IMR-90 (cell line): Measurements from ENCODE around the gene PAMR1. TPM values are rescaled to one million over a fixed set of nuclear protein-coding genes. Genes with fewer than 3 reads are reported as not detected.

Experiments
- ATAC-seq: fragments of 200-7000 bp; cut with Tn5 transposase; 2 replicates; pipeline ENCODE4 v1.9.1; 2020; ENCODE audit warnings: low read depth, mild to moderate bottlenecking, moderate library complexity
- BruUV-seq: library from RNA; stranded (reverse); fragments of 400-500 nt; replicated peaks from 2 replicates; lab custom pipeline; 2021; lab: Mats Ljungman, UMichigan
- CTCF ChIA-PET: fragments of 300-600 bp; formaldehyde crosslinking; extraction: SDS; loops from one replicate; lab custom pipeline; 2021; ENCODE audit warnings: antibody characterized with exemption; lab: Yijun Ruan, JAX
- POLR2A ChIA-PET: fragments of 300-600 bp; sonication (Branson Sonifier 250); formaldehyde crosslinking; loops from one replicate; lab custom pipeline; 2022; ENCODE audit warnings: antibody characterized with exemption; ENCODE audit not compliant: unreplicated experiment; lab: Charles Lee
- DNase-seq: peaks from one replicate; pipeline ENCODE4 v3.0.0; 2013
- H2AFZ ChIP-seq: replicated peaks from 2 replicates; pipeline ENCODE3; 2013; ENCODE audit warnings: low read length, mild to moderate bottlenecking; ENCODE audit not compliant: poor library complexity
- H2AK5ac ChIP-seq: 2 replicates; pipeline ENCODE4 v1.6.1; 2013; ENCODE audit warnings: low read depth, low read length, inconsistent platforms
- H2AK9ac ChIP-seq: replicated peaks from 2 replicates; pipeline ENCODE3; 2013; ENCODE audit warnings: mild to moderate bottlenecking, low read depth, low read length, moderate library complexity; ENCODE audit not compliant: poor library complexity
- H2BK120ac ChIP-seq: 2 replicates; pipeline ENCODE4 v1.6.1; 2013; ENCODE audit warnings: low read depth, low read length, inconsistent platforms
- H2BK15ac ChIP-seq: 3 replicates; pipeline ENCODE4 v1.6.1; 2013; ENCODE audit warnings: low read depth, low read length, inconsistent platforms
- H2BK20ac ChIP-seq: 2 replicates; pipeline ENCODE4 v1.6.1; 2013; ENCODE audit warnings: low read depth, mild to moderate bottlenecking, inconsistent platforms, low read length, moderate library complexity
- H2BK5ac ChIP-seq: 2 replicates; pipeline ENCODE4 v1.6.1; 2013; ENCODE audit warnings: mild to moderate bottlenecking, low read depth, low read length, inconsistent platforms; ENCODE audit not compliant: poor library complexity, severe bottlenecking
- H3K14ac ChIP-seq: replicated peaks from 2 replicates; pipeline ENCODE4 v1.6.1; 2013; ENCODE audit warnings: low read depth, low read length, inconsistent platforms
- H3K18ac ChIP-seq: 2 replicates; pipeline ENCODE4 v1.6.1; 2013; ENCODE audit warnings: low read depth, low read length, control low read depth
- H3K23ac ChIP-seq: 2 replicates; pipeline ENCODE4 v1.6.1; 2013; ENCODE audit warnings: low read depth, low read length, inconsistent platforms
- H3K27ac ChIP-seq: 2 replicates; pipeline ENCODE4 v1.5.1; 2013; ENCODE audit warnings: mild to moderate bottlenecking, control low read depth, low read length; ENCODE audit not compliant: insufficient read depth
- H3K27me3 ChIP-seq: 2 replicates; pipeline ENCODE4 v1.6.1; 2013; ENCODE audit warnings: low read length; ENCODE audit not compliant: control insufficient read depth, insufficient read depth
- H3K36me3 ChIP-seq: 2 replicates; pipeline ENCODE4 v1.6.1; 2013; ENCODE audit warnings: low read length, mixed read lengths; ENCODE audit not compliant: control insufficient read depth, insufficient read depth
- H3K4ac ChIP-seq: 2 replicates; pipeline ENCODE4 v1.6.1; 2013; ENCODE audit warnings: low read depth, low read length, inconsistent platforms
- H3K4me1 ChIP-seq: 2 replicates; pipeline ENCODE4 v1.6.1; 2013; ENCODE audit warnings: low read length, mixed read lengths; ENCODE audit not compliant: control insufficient read depth, insufficient read depth
- H3K4me2 ChIP-seq: 2 replicates; pipeline ENCODE4 v1.6.1; 2013; ENCODE audit warnings: low read depth, mild to moderate bottlenecking, control low read depth, low read length, moderate library complexity
- H3K4me3 ChIP-seq: 2 replicates; pipeline ENCODE4 v1.5.1; 2013; ENCODE audit warnings: low read depth, mild to moderate bottlenecking, control low read depth, low read length, moderate library complexity; ENCODE audit not compliant: insufficient read depth
- H3K56ac ChIP-seq: 2 replicates; pipeline ENCODE4 v1.6.1; 2013; ENCODE audit warnings: low read length, inconsistent platforms; ENCODE audit not compliant: insufficient read depth; ENCODE audit errors: extremely low read depth
- H3K79me1 ChIP-seq, 2 experiments: 2 replicates each; pipeline ENCODE4 v1.6.1; 2013; ENCODE audit warnings: low read length in 2 of 2, inconsistent platforms in 1 of 2, low read depth in 1 of 2
- H3K9ac ChIP-seq: 2 replicates; pipeline ENCODE4 v1.6.1; 2013; ENCODE audit warnings: low read depth, low read length, control low read depth
- H3K9me1 ChIP-seq: 2 replicates; pipeline ENCODE4 v1.6.1; 2013; ENCODE audit warnings: low read length, inconsistent platforms; ENCODE audit not compliant: insufficient read depth
- H3K9me3 ChIP-seq: 2 replicates; pipeline ENCODE4 v1.6.1; 2013; ENCODE audit warnings: low read length; ENCODE audit not compliant: control insufficient read depth, insufficient read depth
- H4K20me1 ChIP-seq: 2 replicates; pipeline ENCODE4 v1.6.1; 2013; ENCODE audit warnings: low read length, inconsistent platforms; ENCODE audit not compliant: insufficient read depth
- H4K5ac ChIP-seq: 2 replicates; pipeline ENCODE4 v1.6.1; 2013; ENCODE audit warnings: mild to moderate bottlenecking, low read depth, low read length, control low read depth
- H4K8ac ChIP-seq, 2 experiments: 2 replicates each; pipeline ENCODE4 v1.6.1; 2013; ENCODE audit warnings: low read depth in 2 of 2, low read length in 2 of 2, control low read depth in 1 of 2, inconsistent platforms in 1 of 2
- H4K91ac ChIP-seq: 2 replicates; pipeline ENCODE4 v1.6.1; 2013; ENCODE audit warnings: low read depth, low read length, inconsistent platforms; ENCODE audit not compliant: insufficient read depth
- BHLHE40 ChIP-seq: fragments of 150-350 bp; IDR thresholded peaks from 2 replicates; pipeline ENCODE4 v1.6.1; 2016; ENCODE audit warnings: mild to moderate bottlenecking, low read depth, low read length
- CEBPB ChIP-seq: IDR thresholded peaks from 2 replicates; pipeline ENCODE4 v1.6.1; 2012; ENCODE audit warnings: low read depth, low read length, improper control_type of control experiment
- CHD1 ChIP-seq: IDR thresholded peaks from 2 replicates; pipeline ENCODE4 v1.6.1; 2012; ENCODE audit warnings: low read depth, low read length, improper control_type of control experiment
- FOS ChIP-seq: fragments of 150-350 bp; IDR thresholded peaks from 2 replicates; pipeline ENCODE4 v1.6.1; 2016; ENCODE audit warnings: low read depth, low read length
- MAFK ChIP-seq: IDR thresholded peaks from 2 replicates; pipeline ENCODE4 v1.6.1; 2012; ENCODE audit warnings: low read depth, low read length, improper control_type of control experiment
- MAZ ChIP-seq: IDR thresholded peaks from 2 replicates; pipeline ENCODE4 v1.6.1; 2012; ENCODE audit warnings: low read depth, mild to moderate bottlenecking, low read length, improper control_type of control experiment, moderate library complexity, borderline replicate concordance
- MXI1 ChIP-seq: IDR thresholded peaks from 2 replicates; pipeline ENCODE4 v1.6.1; 2012; ENCODE audit warnings: low read depth, mild to moderate bottlenecking, low read length, moderate library complexity, borderline replicate concordance
- NFE2L2 ChIP-seq: fragments of 150-350 bp; IDR thresholded peaks from 2 replicates; pipeline ENCODE4 v1.6.1; 2016; ENCODE audit warnings: low read depth, mild to moderate bottlenecking, low read length
- POLR2A ChIP-seq: IDR thresholded peaks from 2 replicates; pipeline ENCODE4 v1.6.1; 2012; ENCODE audit warnings: mild to moderate bottlenecking, low read depth, low read length
- RAD21 ChIP-seq: IDR thresholded peaks from 2 replicates; pipeline ENCODE4 v1.6.1; 2012; ENCODE audit warnings: low read length, improper control_type of control experiment
- RCOR1 ChIP-seq: IDR thresholded peaks from 2 replicates; pipeline ENCODE4 v1.6.1; 2012; ENCODE audit warnings: mild to moderate bottlenecking, low read length, improper control_type of control experiment; ENCODE audit not compliant: insufficient replicate concordance
- RFX5 ChIP-seq: IDR thresholded peaks from 2 replicates; pipeline ENCODE4 v1.8.0; 2012; ENCODE audit warnings: low read depth, mild to moderate bottlenecking, low read length, moderate library complexity
- SMC3 ChIP-seq: fragments of 150-350 bp; IDR thresholded peaks from 2 replicates; pipeline ENCODE4 v1.6.1; 2016; ENCODE audit warnings: low read depth, mild to moderate bottlenecking, antibody characterized with exemption, low read length, moderate library complexity
- USF2 ChIP-seq: fragments of 150-350 bp; IDR thresholded peaks from 2 replicates; pipeline ENCODE4 v1.6.1; 2017; ENCODE audit warnings: mild to moderate bottlenecking, antibody characterized with exemption, low read length, low read depth
- WGBS, 2 experiments: methylation state at CpG; one replicate each; pipeline versions ENCODE4 v1.1.5 to v1.1.7; 2013; ENCODE audit warnings: missing lambda C conversion rate in 2 of 2; ENCODE audit not compliant: insufficient read length in 1 of 2; ENCODE audit errors: extremely low coverage in 2 of 2; 5-methylcytosine and 5-hydroxymethylcytosine counted together
- dilution Hi-C: fragments of 300-500 bp; cut with HindIII; formaldehyde crosslinking; loops from one replicate; pipeline ENCODE4 v1.14.3; 2018; ENCODE audit warnings: low sequenced_read_pairs; ENCODE audit not compliant: unreplicated experiment
- in situ Hi-C: fragments of 300-500 bp; cut with MboI; formaldehyde crosslinking; loops from 3 replicates; pipeline ENCODE4 v1.14.3; 2019; ENCODE audit warnings: low sequenced_read_pairs, inconsistent platforms, mixed read lengths
- intact Hi-C: fragments of 100-400 bp; cut with micrococcal nuclease; formaldehyde crosslinking; loops from 2 replicates; pipeline ENCODE4 v1.10.0; 2022
- polyA plus RNA-seq, 3 experiments: library from polyadenylated mRNA; depleted of rRNA; stranded (reverse); fragments of >200 nt; gene quantifications; 2 replicates each; pipeline ENCODE4 v1.2.3, GENCODE V29; 2012; ENCODE audit warnings: low replicate concordance in 1 of 3
- total RNA-seq: library from RNA; depleted of rRNA; stranded (reverse); fragments of >200 nt; gene quantifications from 2 replicates; pipeline ENCODE4 v1.2.3, GENCODE V29; 2012
- TF ChIP-seq, protein P1 (sequence below): conservative IDR thresholded peaks from 2 replicates; pipeline ENCODE4 v1.5.1; 2012; ENCODE audit warnings: mild to moderate bottlenecking, low read depth, low read length, improper control_type of control experiment
- TF ChIP-seq, protein P2 (sequence below): fragments of 150-350 bp; IDR thresholded peaks from 2 replicates; pipeline ENCODE4 v1.6.1; 2016; ENCODE audit warnings: low read depth, mild to moderate bottlenecking, low read length, moderate library complexity, borderline replicate concordance

Gene PAMR1
- total and polyA plus RNA-seq, 2 of the 4 experiments (the other 2 are of a cell fraction) = 70.7 to 80.7 TPM

- H3K36me3 ChIP-seq = peaks cover 7% of the 10 kb centered on the region
- no peak overlapping the region for H3K9ac ChIP-seq
- peaks cover 29 to 91% of the 10 kb centered on the region in 2 experiments for H3K79me1 ChIP-seq
- H3K27ac ChIP-seq = no peak overlapping the region
- no peak overlapping the region for H4K5ac ChIP-seq
- H3K18ac ChIP-seq = no peak overlapping the region
- no peak overlapping the region for H3K4me3 ChIP-seq
- H2BK5ac ChIP-seq = no peak overlapping the region
- no peak for TF ChIP-seq CHD1
- TF ChIP-seq USF2 = no peak
- TF ChIP-seq CEBPB = no peak
- no peak for TF ChIP-seq MXI1
- TF ChIP-seq POLR2A = no peak
- TF ChIP-seq, protein P1, sequence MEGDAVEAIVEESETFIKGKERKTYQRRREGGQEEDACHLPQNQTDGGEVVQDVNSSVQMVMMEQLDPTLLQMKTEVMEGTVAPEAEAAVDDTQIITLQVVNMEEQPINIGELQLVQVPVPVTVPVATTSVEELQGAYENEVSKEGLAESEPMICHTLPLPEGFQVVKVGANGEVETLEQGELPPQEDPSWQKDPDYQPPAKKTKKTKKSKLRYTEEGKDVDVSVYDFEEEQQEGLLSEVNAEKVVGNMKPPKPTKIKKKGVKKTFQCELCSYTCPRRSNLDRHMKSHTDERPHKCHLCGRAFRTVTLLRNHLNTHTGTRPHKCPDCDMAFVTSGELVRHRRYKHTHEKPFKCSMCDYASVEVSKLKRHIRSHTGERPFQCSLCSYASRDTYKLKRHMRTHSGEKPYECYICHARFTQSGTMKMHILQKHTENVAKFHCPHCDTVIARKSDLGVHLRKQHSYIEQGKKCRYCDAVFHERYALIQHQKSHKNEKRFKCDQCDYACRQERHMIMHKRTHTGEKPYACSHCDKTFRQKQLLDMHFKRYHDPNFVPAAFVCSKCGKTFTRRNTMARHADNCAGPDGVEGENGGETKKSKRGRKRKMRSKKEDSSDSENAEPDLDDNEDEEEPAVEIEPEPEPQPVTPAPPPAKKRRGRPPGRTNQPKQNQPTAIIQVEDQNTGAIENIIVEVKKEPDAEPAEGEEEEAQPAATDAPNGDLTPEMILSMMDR = no peak
- no peak for TF ChIP-seq RFX5
- TF ChIP-seq MAFK = no peak
- TF ChIP-seq MAZ = no peak
- no peak for TF ChIP-seq RCOR1
- TF ChIP-seq SMC3 = no peak
- TF ChIP-seq, protein P2, sequence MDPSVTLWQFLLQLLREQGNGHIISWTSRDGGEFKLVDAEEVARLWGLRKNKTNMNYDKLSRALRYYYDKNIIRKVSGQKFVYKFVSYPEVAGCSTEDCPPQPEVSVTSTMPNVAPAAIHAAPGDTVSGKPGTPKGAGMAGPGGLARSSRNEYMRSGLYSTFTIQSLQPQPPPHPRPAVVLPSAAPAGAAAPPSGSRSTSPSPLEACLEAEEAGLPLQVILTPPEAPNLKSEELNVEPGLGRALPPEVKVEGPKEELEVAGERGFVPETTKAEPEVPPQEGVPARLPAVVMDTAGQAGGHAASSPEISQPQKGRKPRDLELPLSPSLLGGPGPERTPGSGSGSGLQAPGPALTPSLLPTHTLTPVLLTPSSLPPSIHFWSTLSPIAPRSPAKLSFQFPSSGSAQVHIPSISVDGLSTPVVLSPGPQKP = no peak
- no peak for TF ChIP-seq FOS
- TF ChIP-seq RAD21 = no peak
- no peak for TF ChIP-seq NFE2L2
- no peak for TF ChIP-seq BHLHE40
- intact Hi-C loops (no loop called here), in situ Hi-C loops (no loop called here), dilution Hi-C loops (no loop called here)
- no peak overlapping the region for H4K91ac ChIP-seq
- H3K9me1 ChIP-seq = peaks cover 27% of the 10 kb centered on the region
- no peak overlapping the region for H2AK5ac ChIP-seq
- H3K4me1 ChIP-seq = peaks cover 32% of the 10 kb centered on the region
- no TSS peak for BruUV-seq
- H4K8ac ChIP-seq = no peak overlapping the region
- ChIA-PET CTCF (interaction anchor here (0.6 kb wide), 1 partner anchor 37 kb away, joined by 3 read pairs; no protein-coding TSS in a partner anchor), POLR2A (no interaction called here)
- peaks cover 11% of the 10 kb centered on the region; the same call in 1 of the 2 replicates for H4K20me1 ChIP-seq
- H2BK120ac ChIP-seq = no peak overlapping the region
- no peak overlapping the region for H2AFZ ChIP-seq
- no peak overlapping the region for H2BK15ac ChIP-seq
- H3K23ac ChIP-seq = peak overlapping the region; percentile 13
- no peaks in the 10 kb centered on the region for H3K27me3 ChIP-seq
- WGBS, 2 experiments = no CpG with 5 or more reads among the region's 1 CpG
- no peak overlapping the region for H3K14ac ChIP-seq
- no peak overlapping the region for H3K56ac ChIP-seq
- no peaks in the 10 kb centered on the region for H3K9me3 ChIP-seq
- H2BK20ac ChIP-seq = peak overlapping the region; percentile 1; the same call in 1 of the 2 replicates
- no peak overlapping the region for H2AK9ac ChIP-seq
- H3K4ac ChIP-seq = no peak overlapping the region
- no peak overlapping the region for H3K4me2 ChIP-seq
- ATAC-seq = no peak
- no peak for DNase-seq
These were observed 6.7 kb downstream of the PAMR1 start for GRCh38 chr11:35518766-35519165.
